Immature natural killer cell (primary cell): ENCODE data around the gene NCAM2. TPM values are rescaled to one million over a fixed set of nuclear protein-coding genes. Genes with fewer than 3 reads are reported as not detected.

Experiments
- DNase-seq, 3 donors: peaks; one replicate each; pipeline ENCODE4 v3.0.0; 2022; ENCODE audit warnings: mixed read lengths in 1 of 3
- H3K27ac Mint-ChIP-seq, 6 donors: one replicate each; pipeline ENCODE4 v1.8.0; 2020; ENCODE audit warnings: mixed read lengths in 6 of 6, mild to moderate bottlenecking in 5 of 6, inconsistent platforms in 4 of 6, moderate library complexity in 3 of 6
- H3K27me3 Mint-ChIP-seq, 3 donors: one replicate each; pipeline ENCODE4 v1.8.0; 2020 to 2021; ENCODE audit warnings: low read depth in 3 of 3, mild to moderate bottlenecking in 3 of 3, mixed read lengths in 3 of 3, moderate library complexity in 3 of 3, inconsistent platforms in 1 of 3
- H3K36me3 Mint-ChIP-seq, 3 donors: one replicate each; pipeline ENCODE4 v1.8.0; 2020; ENCODE audit warnings: mixed read lengths in 3 of 3, inconsistent platforms in 2 of 3, mild to moderate bottlenecking in 2 of 3
- H3K4me1 Mint-ChIP-seq, 2 donors: one replicate each; pipeline ENCODE4 v1.8.0; 2020; ENCODE audit warnings: inconsistent platforms in 2 of 2, mild to moderate bottlenecking in 2 of 2, mixed read lengths in 2 of 2, moderate library complexity in 1 of 2
- H3K4me3 Mint-ChIP-seq, 5 donors: one replicate each; pipeline ENCODE4 v1.8.0; 2020; ENCODE audit warnings: mild to moderate bottlenecking in 5 of 5, mixed read lengths in 5 of 5, inconsistent platforms in 3 of 5, moderate library complexity in 3 of 5
- H3K9me3 Mint-ChIP-seq, 6 donors: one replicate each; pipeline ENCODE4 v1.8.0; 2020; ENCODE audit warnings: mild to moderate bottlenecking in 6 of 6, mixed read lengths in 6 of 6, inconsistent platforms in 4 of 6, moderate library complexity in 3 of 6
- polyA plus RNA-seq, 3 donors: library from polyadenylated mRNA; unstranded; fragments of 300-500 nt; fragmentation: Illumina TruSeq; gene quantifications; one replicate each; pipeline ENCODE4 v1.2.3, GENCODE V29; 2021

The NCAM2 gene
- polyA plus RNA-seq, 3 donors from 2014 or later, result 0.55 TPM; not detected in 2

DNA sequence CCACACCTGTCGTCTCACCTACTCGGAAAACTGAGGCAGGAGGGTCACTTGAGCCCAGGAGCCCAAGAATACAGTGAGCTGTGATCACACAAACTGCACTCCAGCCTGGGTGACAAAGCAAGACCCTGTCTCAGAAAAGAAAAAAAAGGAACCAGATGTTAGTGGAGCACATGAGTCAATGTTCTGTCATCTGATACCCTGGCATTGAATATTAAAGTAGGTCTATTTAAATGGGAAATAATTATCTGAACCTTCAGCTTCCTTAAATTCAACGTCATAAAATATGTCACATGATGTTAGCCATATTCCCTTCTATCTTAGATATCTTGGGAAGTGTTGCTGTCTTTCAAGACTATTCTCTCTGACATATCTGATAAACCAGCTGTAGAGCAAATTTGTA is 47.3 kb downstream of the NCAM2 start:
- no peak for DNase-seq
- peaks cover 0 to 1% (median 0%) of the 10 kb centered on the region in 3 donors for H3K27me3 Mint-ChIP-seq
- no peaks in the 10 kb centered on the region for H3K4me1 Mint-ChIP-seq
- H3K27ac Mint-ChIP-seq, result no peak overlapping the region
- H3K9me3 Mint-ChIP-seq, result peaks cover 9 to 37% (median 14%) of the 10 kb centered on the region in 6 donors
- no peaks in the 10 kb centered on the region for H3K36me3 Mint-ChIP-seq
- no peak overlapping the region for H3K4me3 Mint-ChIP-seq

- Mint-ChIP-seq H3K4me1 (no peaks in the 10 kb centered on the region), H3K4me3 (no peak overlapping the region), H3K27ac (no peak overlapping the region), H3K9me3 (peaks cover 9 to 37% (median 14%) of the 10 kb centered on the region in 6 donors), H3K27me3 (peaks cover 0 to 1% (median 0%) of the 10 kb centered on the region in 3 donors), H3K36me3 (no peaks in the 10 kb centered on the region)
- DNase-seq, result no peak
Measured at GRCh38 chr21:21046063-21046462, 47.9 kb downstream of the NCAM2 start.

DNA sequence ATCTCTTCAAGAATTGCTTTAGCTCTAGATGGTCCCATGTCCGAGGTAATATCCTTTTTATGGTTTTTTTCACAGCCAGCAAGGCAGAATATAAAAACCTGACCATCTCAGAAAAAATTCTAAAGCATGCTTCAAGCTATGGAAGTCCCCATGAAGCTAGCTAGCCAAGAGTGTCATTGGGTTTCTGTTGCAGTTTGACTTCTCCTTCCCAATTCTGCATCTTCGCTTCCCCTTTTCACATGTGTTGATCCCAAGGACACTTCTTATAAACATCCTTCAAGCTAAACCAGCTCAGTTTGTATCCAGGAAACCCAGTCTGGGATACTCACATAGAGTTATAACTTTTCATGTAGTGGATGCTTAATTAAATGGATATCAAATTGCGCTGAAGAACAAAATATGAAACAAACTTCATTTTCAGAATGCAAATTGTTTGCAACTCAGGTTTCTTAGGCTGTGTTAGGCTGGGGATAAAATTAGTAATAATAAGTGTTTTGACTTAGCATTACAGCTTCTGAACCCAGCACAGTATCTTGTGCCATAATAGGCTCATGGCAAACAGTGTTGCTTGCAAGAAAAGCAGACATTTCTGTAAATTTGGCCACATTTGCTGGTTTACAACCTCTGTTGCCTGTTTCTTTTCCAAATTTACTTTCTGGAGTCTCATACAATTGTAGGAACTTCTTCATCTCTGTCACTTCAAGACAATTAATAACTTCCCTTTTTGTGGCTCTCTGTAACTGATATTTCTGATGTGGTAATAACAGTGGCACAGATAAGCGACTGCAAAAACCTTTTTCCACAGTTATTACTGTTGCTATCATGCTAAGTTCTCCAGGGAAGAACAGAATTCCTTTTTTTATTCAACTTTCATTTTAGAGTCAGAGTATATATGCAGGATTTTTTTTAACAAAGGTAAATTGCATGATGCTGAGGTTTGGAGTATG is 53.2 kb downstream of the NCAM2 start:
- H3K4me1 Mint-ChIP-seq, result no peaks in the 10 kb centered on the region
- H3K9me3 Mint-ChIP-seq, result peaks cover 7 to 27% (median 14%) of the 10 kb centered on the region in 6 donors
- peaks cover 0 to 3% (median 0%) of the 10 kb centered on the region in 3 donors for H3K27me3 Mint-ChIP-seq
- no peak for DNase-seq
- no peak overlapping the region for H3K27ac Mint-ChIP-seq
- H3K4me3 Mint-ChIP-seq, result no peak overlapping the region
- H3K36me3 Mint-ChIP-seq, result no peaks in the 10 kb centered on the region

GRCh38 chr21:21052672-21053071 is 54.5 kb downstream of the NCAM2 start:
- peaks cover 7 to 23% (median 13%) of the 10 kb centered on the region in 6 donors for H3K9me3 Mint-ChIP-seq
- DNase-seq, result no peak
- H3K27me3 Mint-ChIP-seq, result peaks cover 0 to 3% (median 0%) of the 10 kb centered on the region in 3 donors
- no peak overlapping the region for H3K4me3 Mint-ChIP-seq
- H3K27ac Mint-ChIP-seq, result no peak overlapping the region
- no peaks in the 10 kb centered on the region for H3K36me3 Mint-ChIP-seq
- no peaks in the 10 kb centered on the region for H3K4me1 Mint-ChIP-seq

DNA sequence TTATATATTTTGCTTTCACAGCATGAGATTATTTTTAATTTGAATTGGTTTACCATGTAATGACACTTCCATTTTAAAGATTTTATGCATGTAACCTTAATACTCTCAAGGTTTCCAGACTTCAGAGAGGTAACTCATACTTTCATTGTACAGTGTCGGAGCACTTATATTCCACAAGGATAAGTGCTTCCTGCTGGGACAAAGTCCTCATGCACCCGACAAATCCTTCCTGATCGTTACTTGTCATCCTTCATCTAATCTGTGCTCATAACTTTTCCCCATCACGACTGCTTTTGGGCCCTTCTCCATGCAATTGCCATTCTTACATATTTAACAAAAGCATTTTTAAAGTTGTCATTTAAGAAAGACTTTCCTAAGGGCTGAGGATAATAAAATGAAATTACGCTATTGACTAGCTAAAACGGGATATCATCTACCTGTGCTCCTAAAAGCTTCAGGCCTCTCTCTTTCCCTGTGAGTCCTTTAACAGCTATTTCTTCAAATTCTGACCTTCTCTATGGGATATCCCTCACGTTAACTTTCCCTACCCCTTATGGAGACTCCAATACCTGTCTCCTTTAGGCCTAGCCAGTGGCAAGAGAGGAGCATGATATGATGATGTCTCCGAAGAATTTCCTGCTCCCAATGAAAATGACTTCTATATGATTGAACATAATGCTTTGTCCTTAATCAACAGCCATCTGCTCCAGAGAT is 59.3 kb downstream of the NCAM2 start:
- Mint-ChIP-seq H3K9me3 (peaks cover 2 to 16% (median 7%) of the 10 kb centered on the region in 6 donors), H3K27ac (no peak overlapping the region), H3K4me1 (no peaks in the 10 kb centered on the region), H3K27me3 (no peaks in the 10 kb centered on the region), H3K4me3 (no peak overlapping the region), H3K36me3 (no peaks in the 10 kb centered on the region)
- DNase-seq, result no peak

DNA sequence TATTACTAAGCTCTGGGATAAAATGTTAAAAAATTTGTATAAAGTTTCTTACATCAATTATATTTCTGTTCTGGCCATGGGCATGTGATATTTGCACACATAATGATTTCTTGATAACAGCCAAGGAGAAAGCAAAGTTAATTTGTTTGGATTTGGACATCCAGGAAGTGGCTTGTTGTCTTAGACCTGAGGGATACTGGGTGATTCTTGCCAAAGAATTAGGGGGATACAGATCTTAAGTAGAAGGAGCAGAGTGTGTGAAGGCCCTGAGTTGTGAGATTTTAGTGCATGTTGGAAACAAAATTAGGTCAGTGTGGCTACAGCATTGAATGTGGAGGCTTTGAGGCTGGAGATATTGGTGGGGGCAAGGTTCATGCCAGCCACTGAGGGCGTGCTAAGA is 65.6 kb downstream of the NCAM2 start:
- H3K36me3 Mint-ChIP-seq, result no peaks in the 10 kb centered on the region
- no peak overlapping the region for H3K4me3 Mint-ChIP-seq
- peaks cover 0 to 28% (median 7%) of the 10 kb centered on the region in 6 donors for H3K9me3 Mint-ChIP-seq
- no peaks in the 10 kb centered on the region for H3K4me1 Mint-ChIP-seq
- H3K27ac Mint-ChIP-seq, result no peak overlapping the region
- DNase-seq, result no peak
- H3K27me3 Mint-ChIP-seq, result peaks cover 0 to 4% (median 2%) of the 10 kb centered on the region in 3 donors

DNA sequence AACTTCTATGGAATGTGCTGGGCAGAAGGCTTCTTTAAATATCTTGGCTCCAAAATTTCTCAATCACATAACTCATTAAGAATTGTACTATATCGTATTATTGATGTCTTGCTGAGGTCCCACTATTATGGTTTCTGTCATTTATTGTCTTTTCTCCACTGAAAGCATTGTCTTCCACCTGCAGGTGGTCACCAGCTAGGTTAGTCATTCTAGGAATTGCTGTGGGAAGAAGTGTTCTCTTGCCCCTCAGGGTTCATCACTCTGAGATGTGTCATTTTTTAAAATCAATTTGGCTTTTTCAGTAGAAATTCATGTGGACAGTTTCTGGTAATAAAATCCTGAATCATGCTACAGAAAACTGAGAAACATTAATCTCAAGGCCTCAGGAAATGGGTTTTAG is 66.1 kb downstream of the NCAM2 start:
- Mint-ChIP-seq H3K36me3 (no peaks in the 10 kb centered on the region), H3K4me3 (no peak overlapping the region), H3K27ac (no peak overlapping the region), H3K27me3 (peaks cover 0 to 4% (median 2%) of the 10 kb centered on the region in 3 donors), H3K9me3 (peaks cover 0 to 25% (median 7%) of the 10 kb centered on the region in 6 donors), H3K4me1 (no peaks in the 10 kb centered on the region)
- DNase-seq, result no peak

DNA sequence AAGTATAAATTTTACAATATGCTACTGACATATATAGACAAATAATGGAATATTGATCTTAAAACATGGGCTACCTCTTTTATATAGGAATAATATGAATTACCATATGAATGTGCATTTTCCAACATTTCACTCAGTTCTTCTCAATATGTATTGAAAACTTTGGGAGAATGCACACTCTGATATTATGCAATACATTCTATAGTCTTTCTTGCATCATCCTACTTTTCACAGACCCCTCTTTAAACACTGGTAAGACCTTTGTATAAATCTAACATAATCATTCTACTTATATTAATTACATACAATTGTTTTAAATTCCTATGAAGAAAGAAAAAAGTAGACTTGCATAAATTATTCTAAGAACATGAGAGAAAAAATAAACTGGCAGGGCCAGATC is 69.2 kb downstream of the NCAM2 start:
- Mint-ChIP-seq H3K36me3 (no peaks in the 10 kb centered on the region), H3K4me1 (no peaks in the 10 kb centered on the region), H3K27ac (no peak overlapping the region), H3K9me3 (peaks cover 8 to 32% (median 12%) of the 10 kb centered on the region in 6 donors), H3K27me3 (peaks cover 2 to 6% (median 4%) of the 10 kb centered on the region in 3 donors), H3K4me3 (no peak overlapping the region)
- no peak for DNase-seq

- Mint-ChIP-seq H3K36me3 (peaks cover 0 to 4% (median 0%) of the 10 kb centered on the region in 3 donors), H3K27ac (no peak overlapping the region), H3K27me3 (peaks cover 0 to 6% (median 0%) of the 10 kb centered on the region in 3 donors), H3K9me3 (peaks cover 7 to 34% (median 15%) of the 10 kb centered on the region in 6 donors), H3K4me3 (no peak overlapping the region), H3K4me1 (no peaks in the 10 kb centered on the region)
- no peak for DNase-seq
Measured at GRCh38 chr21:21074305-21074704, 76.1 kb downstream of the NCAM2 start.

- Mint-ChIP-seq H3K27ac (no peak overlapping the region), H3K27me3 (no peaks in the 10 kb centered on the region), H3K36me3 (peaks cover 0 to 4% (median 0%) of the 10 kb centered on the region in 3 donors), H3K4me1 (no peaks in the 10 kb centered on the region), H3K4me3 (no peak overlapping the region), H3K9me3 (peaks cover 4 to 31% (median 11%) of the 10 kb centered on the region in 6 donors)
- no peak for DNase-seq
Measured at GRCh38 chr21:21076051-21076450, 77.8 kb downstream of the NCAM2 start.

DNA sequence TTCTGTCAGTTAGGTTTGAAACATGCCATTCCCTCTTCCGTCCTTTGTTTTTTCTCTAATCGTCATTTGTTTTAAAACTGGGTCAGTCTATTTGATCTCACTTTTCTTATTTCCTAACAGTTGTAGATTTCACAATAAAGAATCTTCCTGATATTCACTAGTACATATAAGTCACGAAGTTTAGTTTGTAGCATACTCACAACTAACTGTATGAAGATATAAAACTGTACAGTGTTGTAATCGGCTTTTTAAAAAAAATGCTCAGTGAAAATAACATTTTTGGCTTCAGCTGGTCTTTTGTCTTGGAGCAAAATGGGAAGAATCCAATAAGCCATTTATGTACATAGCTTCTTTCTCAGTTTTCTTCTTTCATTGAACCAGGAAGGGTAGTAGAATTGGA is 78.3 kb downstream of the NCAM2 start:
- Mint-ChIP-seq H3K4me1 (no peaks in the 10 kb centered on the region), H3K27ac (no peak overlapping the region), H3K27me3 (no peaks in the 10 kb centered on the region), H3K4me3 (no peak overlapping the region), H3K9me3 (peaks cover 5 to 30% (median 13%) of the 10 kb centered on the region in 6 donors), H3K36me3 (peaks cover 0 to 4% (median 0%) of the 10 kb centered on the region in 3 donors)
- DNase-seq, result no peak

DNA sequence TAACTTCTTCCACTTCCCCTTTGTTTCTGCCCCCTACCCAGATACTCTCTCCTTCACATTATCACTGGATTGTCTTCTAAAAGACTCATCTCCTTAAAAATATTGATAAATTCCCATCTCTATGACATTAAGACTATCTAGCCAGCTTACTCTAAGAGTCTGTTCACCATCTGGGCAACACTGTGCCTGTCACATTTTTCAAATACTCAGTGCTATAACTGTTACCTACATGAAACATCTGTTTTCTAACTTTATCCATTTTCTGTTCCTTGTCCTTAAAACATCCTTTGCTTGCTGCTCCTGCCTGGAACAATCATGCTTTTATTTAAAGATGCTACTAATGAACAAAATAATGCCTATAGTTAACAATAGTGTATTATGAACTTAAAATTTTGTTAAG is 81.4 kb downstream of the NCAM2 start:
- Mint-ChIP-seq H3K27ac (no peak overlapping the region), H3K9me3 (peaks cover 7 to 37% (median 15%) of the 10 kb centered on the region in 6 donors), H3K4me3 (no peak overlapping the region), H3K4me1 (no peaks in the 10 kb centered on the region), H3K27me3 (no peaks in the 10 kb centered on the region), H3K36me3 (peaks cover 0 to 8% (median 0%) of the 10 kb centered on the region in 3 donors)
- DNase-seq, result no peak

DNA sequence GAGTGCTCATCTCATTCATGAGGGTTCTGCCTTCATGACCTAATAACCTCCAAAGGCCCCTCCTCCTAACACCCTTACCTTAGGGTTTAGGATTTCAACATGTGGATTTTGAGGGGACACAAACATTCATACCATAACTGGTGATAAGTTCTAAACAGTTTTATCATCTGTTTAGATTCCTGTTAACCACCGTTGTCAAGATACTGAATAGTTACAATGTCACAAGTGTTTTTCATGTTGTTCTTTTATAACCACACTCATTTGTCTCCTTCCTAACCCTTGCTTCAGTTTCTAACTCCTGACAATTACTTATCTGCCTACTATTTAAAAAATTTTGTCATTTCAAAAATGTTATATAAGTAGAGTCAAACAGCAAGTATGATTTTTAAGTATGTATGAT is 86.0 kb downstream of the NCAM2 start:
- Mint-ChIP-seq H3K27me3 (no peaks in the 10 kb centered on the region), H3K36me3 (peaks cover 0 to 4% (median 0%) of the 10 kb centered on the region in 3 donors), H3K4me1 (no peaks in the 10 kb centered on the region), H3K4me3 (no peak overlapping the region), H3K9me3 (peaks cover 6 to 37% (median 15%) of the 10 kb centered on the region in 6 donors), H3K27ac (no peak overlapping the region)
- DNase-seq, result no peak

- H3K27me3 Mint-ChIP-seq, result no peaks in the 10 kb centered on the region
- no peak overlapping the region for H3K4me3 Mint-ChIP-seq
- no peaks in the 10 kb centered on the region for H3K4me1 Mint-ChIP-seq
- peaks cover 0 to 4% (median 0%) of the 10 kb centered on the region in 3 donors for H3K36me3 Mint-ChIP-seq
- H3K27ac Mint-ChIP-seq, result no peak overlapping the region
- DNase-seq, result no peak
- H3K9me3 Mint-ChIP-seq, result peaks cover 6 to 38% (median 14%) of the 10 kb centered on the region in 6 donors
Measured at GRCh38 chr21:21085206-21085605, 87.0 kb downstream of the NCAM2 start.
